A673 (cell line): ENCODE measurements around the gene SEMA5A. TPM values are rescaled to one million over a fixed set of nuclear protein-coding genes. Genes with fewer than 3 reads are reported as not detected.

Source experiments
- BruUV-seq: library from RNA; stranded (reverse); fragments of 400-500 nt; replicated peaks from 2 replicates; lab custom pipeline; 2021; lab: Mats Ljungman, UMichigan
- CTCF ChIA-PET: fragments of 300-600 bp; sonication (Branson Sonifier 250); formaldehyde crosslinking; loops from one replicate; lab custom pipeline; 2022; ENCODE audit warnings: antibody characterized with exemption; lab: Charles Lee
- POLR2A ChIA-PET: fragments of 300-600 bp; sonication (Branson Sonifier 250); formaldehyde crosslinking; loops from one replicate; lab custom pipeline; 2022; ENCODE audit warnings: antibody characterized with exemption; ENCODE audit not compliant: low non-redundant PET; lab: Charles Lee
- DNase-seq: peaks from one replicate; pipeline ENCODE4 v3.0.0-alpha.2; 2015; ENCODE audit warnings: low spot score
- H3K27ac ChIP-seq: fragments of 200-600 bp; sonication (generic); 2 replicates; pipeline ENCODE4 v1.5.1; 2016; ENCODE audit warnings: mixed run types, low read depth, mild to moderate bottlenecking, mixed read lengths, antibody characterized with exemption, low read length; ENCODE audit not compliant: poor library complexity, severe bottlenecking
- H3K27me3 ChIP-seq: fragments of 200-600 bp; sonication (generic); replicated peaks from 2 replicates; pipeline ENCODE4 v1.6.1; 2017; ENCODE audit warnings: mixed run types, low read depth, mild to moderate bottlenecking, mixed read lengths, antibody characterized with exemption, low read length; ENCODE audit not compliant: insufficient read depth, poor library complexity
- H3K36me3 ChIP-seq: fragments of 200-600 bp; sonication (generic); 2 replicates; pipeline ENCODE4 v1.6.1; 2016; ENCODE audit warnings: mixed run types, mild to moderate bottlenecking, mixed read lengths, antibody characterized with exemption, low read length; ENCODE audit not compliant: insufficient read depth, poor library complexity, severe bottlenecking
- H3K4me1 ChIP-seq: fragments of 200-600 bp; sonication (generic); 2 replicates; pipeline ENCODE4 v1.6.1; 2017; ENCODE audit warnings: mixed run types, mild to moderate bottlenecking, mixed read lengths, antibody characterized with exemption, low read length; ENCODE audit not compliant: insufficient read depth, poor library complexity, severe bottlenecking
- H3K4me3 ChIP-seq: fragments of 200-600 bp; sonication (generic); 2 replicates; pipeline ENCODE4 v1.5.1; 2016; ENCODE audit warnings: low read depth, mixed run types, mild to moderate bottlenecking, mixed read lengths, low read length; ENCODE audit not compliant: poor library complexity, severe bottlenecking
- H3K9me3 ChIP-seq: fragments of 200-600 bp; sonication (generic); 2 replicates; pipeline ENCODE4 v1.6.1; 2016; ENCODE audit warnings: mixed run types, low read depth, mild to moderate bottlenecking, mixed read lengths, antibody characterized with exemption, low read length; ENCODE audit not compliant: poor library complexity, severe bottlenecking
- EZH2 ChIP-seq: fragments of 200-600 bp; sonication (generic); IDR thresholded peaks from 2 replicates; pipeline ENCODE4 v1.6.1; 2017; ENCODE audit warnings: borderline replicate concordance, low read depth, mild to moderate bottlenecking, mixed read lengths, antibody characterized with exemption, low read length; ENCODE audit not compliant: poor library complexity, severe bottlenecking
- intact Hi-C: fragments of 100-400 bp; cut with micrococcal nuclease; formaldehyde crosslinking; loops from one replicate; pipeline ENCODE4 v1.10.0; 2022; ENCODE audit not compliant: unreplicated experiment
- total RNA-seq: library from RNA; stranded (reverse); gene quantifications from 2 replicates; pipeline ENCODE4 v1.2.3, GENCODE V29; 2021
- TF ChIP-seq, protein P1 (sequence below): fragments of 300-800, 200-600 bp; sonication (generic); conservative IDR thresholded peaks from 2 replicates; pipeline ENCODE4 v1.5.1; 2017; ENCODE audit warnings: low read depth, mild to moderate bottlenecking, antibody characterized with exemption, low read length, moderate library complexity, mixed read lengths

The SEMA5A gene
- total RNA-seq, 1 experiment from 2014 or later = 0.17 TPM

DNA sequence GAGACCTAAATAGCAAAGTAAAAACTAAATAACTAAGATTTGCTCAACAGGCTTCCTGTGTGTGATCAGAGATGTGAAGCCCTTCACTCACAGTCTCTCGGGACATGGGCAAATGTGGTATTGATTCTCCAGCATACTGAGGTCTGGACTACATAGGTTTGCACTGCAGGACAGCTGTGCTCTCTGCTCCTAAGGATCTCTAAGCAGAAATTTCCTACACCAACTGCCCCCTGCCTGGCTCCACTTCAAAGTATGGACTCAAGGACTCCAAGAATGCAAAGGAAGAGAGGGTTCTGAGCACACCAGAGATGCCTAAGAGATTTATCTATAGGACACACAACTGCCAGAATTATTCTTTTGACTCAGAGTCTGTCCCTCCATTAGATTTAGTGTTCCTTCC lies 487.2 kb downstream of the SEMA5A start:
- H3K4me1 ChIP-seq = no peaks in the 10 kb centered on the region
- ChIA-PET POLR2A (no interaction called here), CTCF (no interaction called here)
- no peak for DNase-seq
- intact Hi-C loops = no loop called here
- H3K4me3 ChIP-seq = no peak overlapping the region
- no peak overlapping the region for H3K27ac ChIP-seq
- TF ChIP-seq, protein P1, sequence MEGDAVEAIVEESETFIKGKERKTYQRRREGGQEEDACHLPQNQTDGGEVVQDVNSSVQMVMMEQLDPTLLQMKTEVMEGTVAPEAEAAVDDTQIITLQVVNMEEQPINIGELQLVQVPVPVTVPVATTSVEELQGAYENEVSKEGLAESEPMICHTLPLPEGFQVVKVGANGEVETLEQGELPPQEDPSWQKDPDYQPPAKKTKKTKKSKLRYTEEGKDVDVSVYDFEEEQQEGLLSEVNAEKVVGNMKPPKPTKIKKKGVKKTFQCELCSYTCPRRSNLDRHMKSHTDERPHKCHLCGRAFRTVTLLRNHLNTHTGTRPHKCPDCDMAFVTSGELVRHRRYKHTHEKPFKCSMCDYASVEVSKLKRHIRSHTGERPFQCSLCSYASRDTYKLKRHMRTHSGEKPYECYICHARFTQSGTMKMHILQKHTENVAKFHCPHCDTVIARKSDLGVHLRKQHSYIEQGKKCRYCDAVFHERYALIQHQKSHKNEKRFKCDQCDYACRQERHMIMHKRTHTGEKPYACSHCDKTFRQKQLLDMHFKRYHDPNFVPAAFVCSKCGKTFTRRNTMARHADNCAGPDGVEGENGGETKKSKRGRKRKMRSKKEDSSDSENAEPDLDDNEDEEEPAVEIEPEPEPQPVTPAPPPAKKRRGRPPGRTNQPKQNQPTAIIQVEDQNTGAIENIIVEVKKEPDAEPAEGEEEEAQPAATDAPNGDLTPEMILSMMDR = no peak
- no peak for TF ChIP-seq EZH2
- BruUV-seq = no TSS peak
- H3K36me3 ChIP-seq = no peaks in the 10 kb centered on the region
- H3K27me3 ChIP-seq = no peaks in the 10 kb centered on the region
- peaks cover 5% of the 10 kb centered on the region for H3K9me3 ChIP-seq

DNA sequence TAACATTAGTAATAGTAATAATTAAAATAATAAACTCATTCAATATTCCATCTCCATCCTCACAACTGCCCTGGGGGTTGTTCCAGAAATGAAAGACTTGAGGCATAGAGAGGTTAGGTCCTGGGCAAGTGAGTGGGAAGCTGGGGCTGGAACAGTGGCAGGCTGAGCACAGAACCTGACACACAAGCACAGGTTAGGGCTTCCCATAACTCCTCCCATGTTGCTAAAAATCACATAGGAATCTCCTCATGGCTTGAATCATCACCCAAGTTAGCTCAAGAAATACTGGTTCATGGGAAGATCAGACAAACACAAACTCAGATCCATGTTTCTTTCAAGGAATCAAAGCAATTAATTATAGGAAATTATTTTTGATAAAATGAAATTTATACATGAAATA lies 487.7 kb downstream of the SEMA5A start:
- H3K27me3 ChIP-seq = no peaks in the 10 kb centered on the region
- no TSS peak for BruUV-seq
- no peak for DNase-seq
- TF ChIP-seq, protein P1 = no peak
- no peak for TF ChIP-seq EZH2
- ChIA-PET POLR2A (no interaction called here), CTCF (no interaction called here)
- peaks cover 9% of the 10 kb centered on the region for H3K9me3 ChIP-seq
- intact Hi-C loops = no loop called here
- H3K4me3 ChIP-seq = no peak overlapping the region
- no peak overlapping the region for H3K27ac ChIP-seq
- no peaks in the 10 kb centered on the region for H3K36me3 ChIP-seq
- no peaks in the 10 kb centered on the region for H3K4me1 ChIP-seq

DNA sequence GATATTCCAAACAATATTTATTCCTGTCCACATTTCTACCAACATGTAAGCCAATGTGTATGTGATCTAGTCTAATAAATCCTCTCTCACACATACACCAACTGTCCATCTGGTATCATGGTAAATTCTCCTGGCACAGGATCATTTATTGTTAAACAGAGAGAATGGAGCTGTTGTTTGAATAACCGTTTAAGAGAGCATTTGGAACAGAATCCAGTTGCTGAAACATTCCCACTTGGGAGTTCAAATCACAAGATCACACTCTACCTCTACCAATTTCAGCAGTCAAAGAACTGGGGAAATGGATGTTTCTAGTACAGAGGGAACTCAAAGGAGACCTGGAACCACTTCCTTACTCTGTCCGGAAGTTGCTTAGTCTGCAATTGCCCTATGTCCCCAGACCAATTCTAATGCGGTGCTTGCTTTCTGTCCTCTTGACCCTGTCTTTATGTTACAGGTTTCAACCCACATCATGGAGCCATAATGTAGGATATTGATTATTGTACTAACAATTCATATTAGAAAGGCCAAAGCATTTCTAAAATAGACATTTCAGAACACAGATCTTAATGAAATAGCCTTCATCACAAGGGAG lies 488.4 kb downstream of the SEMA5A start:
- no TSS peak for BruUV-seq
- Histone ChIP-seq H3K4me3 (no peak overlapping the region), H3K9me3 (peaks cover 9% of the 10 kb centered on the region), H3K27me3 (no peaks in the 10 kb centered on the region), H3K36me3 (no peaks in the 10 kb centered on the region), H3K4me1 (no peaks in the 10 kb centered on the region), H3K27ac (no peak overlapping the region)
- POLR2A ChIA-PET = no interaction called here
- CTCF ChIA-PET = no interaction called here
- intact Hi-C loops = no loop called here
- TF ChIP-seq, protein P1 = no peak
- no peak for TF ChIP-seq EZH2
- DNase-seq = no peak
